ENCODE results near the gene ACTR8.

Gene ACTR8

GRCh38 chr3:53862241-53862640 lies 19.7 kb downstream of the ACTR8 start:
- DNase-seq: no peak

DNA sequence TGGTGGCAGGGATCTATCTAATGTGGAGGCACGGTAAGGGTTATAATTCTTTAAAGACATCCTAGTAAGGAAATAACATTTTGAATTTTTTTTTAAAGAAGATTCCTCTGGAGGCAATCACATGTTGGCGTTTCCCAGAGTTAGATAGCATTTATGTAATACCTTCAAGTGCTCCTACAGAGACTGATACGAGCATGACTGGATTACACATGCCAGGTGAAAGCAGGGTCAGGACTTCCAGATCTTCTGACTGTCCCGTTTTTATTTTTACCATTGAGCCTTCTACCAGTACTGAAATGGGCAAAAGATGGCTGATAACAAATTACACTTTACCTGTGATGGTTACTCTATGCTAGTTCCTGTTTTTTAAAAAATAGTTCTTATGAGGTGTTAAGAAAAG lies 21.8 kb downstream of the ACTR8 start:
- no peak for DNase-seq

DNA sequence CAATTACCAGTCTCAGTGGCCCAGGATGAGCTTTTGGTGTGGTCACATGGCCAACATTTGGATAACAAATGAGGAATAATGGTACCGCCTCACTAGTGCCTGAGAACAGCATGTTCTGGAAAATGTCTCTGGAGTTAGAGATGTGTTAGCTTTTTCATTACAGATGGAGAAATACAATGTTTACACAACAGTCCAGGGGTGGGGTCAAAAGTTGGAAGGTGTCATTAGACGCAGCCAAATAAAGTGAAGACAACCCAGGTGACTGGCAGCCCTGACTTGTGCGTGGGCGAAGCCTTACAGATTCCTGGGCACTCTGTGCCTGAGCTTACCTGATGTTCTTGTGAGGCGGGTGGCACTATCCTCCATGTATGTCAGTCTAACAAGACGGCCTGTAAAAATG lies 22.8 kb downstream of the ACTR8 start:
- no peak for DNase-seq

DNA sequence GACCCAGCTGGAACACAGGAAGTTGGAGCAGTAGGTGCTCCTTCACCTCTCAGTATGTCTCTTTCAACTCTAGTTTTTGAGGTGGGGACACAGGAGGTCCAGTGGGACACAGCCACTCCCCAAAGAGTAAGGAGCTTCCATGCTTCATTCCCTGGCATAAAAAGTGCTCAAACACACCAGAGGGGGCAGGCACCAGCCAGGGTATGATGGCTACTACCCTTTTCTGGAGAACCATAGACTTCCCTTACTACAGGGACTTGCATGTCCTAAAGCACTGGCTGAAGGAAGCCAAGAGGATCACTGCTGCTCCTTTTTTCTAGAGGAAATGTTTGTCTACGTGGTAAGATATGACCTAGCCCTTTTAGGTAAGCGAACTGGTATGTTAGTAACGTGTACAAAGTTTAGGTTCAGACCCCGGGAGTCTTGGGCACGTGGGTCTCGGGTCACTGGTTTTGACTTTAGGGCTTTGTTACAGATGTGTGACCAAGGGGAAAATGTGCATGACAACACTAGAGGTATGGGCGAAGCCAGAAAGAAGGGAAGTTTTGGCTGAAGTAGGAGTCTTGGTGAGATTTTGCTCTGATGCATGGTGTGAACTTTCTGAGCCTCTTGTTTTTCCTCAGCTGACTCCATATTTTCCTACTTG lies 23.7 kb downstream of the ACTR8 start:
- DNase-seq: no peak

- no peak for DNase-seq
Observed at GRCh38 chr3:53856964-53857363, 25.0 kb downstream of the ACTR8 start.

DNA sequence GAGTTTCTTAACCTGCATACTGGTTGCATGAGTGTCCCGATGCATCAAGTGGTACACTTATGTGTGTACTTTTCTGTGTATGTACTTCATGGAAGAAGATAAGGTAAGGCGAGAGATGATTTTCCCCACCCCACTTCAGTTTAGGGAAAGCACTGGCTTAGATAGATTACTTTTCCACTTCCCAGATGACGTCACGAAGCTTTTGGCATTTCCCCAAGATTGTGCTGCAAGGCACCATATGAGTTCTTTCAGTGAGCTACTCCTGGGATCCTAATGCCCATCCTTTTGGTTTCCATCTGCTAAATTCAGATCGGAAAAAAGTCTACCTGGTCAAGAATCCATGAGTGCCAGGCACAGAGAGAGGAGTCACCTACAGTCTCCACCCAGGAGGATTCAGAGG lies 31.1 kb downstream of the ACTR8 start:
- peak; percentile 31 for DNase-seq

GRCh38 chr3:53849916-53850315 lies 32.0 kb downstream of the ACTR8 start:
- no peak for DNase-seq

DNA sequence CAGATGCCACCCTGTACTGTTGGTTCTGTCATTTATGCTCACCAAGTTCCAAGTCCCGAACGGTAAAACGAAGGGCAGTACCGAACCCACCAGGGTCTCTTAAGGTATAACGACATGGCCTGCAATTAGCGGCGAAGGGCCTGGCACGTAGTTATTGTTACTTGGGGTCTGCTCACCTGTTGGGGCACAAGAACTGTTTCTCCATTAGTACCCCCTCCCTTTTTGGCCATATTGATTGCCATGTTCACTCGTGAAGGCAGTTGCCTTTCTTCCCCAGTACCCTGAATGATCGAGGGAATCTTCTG lies 35.1 kb downstream of the ACTR8 start:
- DNase-seq: no peak

DNA sequence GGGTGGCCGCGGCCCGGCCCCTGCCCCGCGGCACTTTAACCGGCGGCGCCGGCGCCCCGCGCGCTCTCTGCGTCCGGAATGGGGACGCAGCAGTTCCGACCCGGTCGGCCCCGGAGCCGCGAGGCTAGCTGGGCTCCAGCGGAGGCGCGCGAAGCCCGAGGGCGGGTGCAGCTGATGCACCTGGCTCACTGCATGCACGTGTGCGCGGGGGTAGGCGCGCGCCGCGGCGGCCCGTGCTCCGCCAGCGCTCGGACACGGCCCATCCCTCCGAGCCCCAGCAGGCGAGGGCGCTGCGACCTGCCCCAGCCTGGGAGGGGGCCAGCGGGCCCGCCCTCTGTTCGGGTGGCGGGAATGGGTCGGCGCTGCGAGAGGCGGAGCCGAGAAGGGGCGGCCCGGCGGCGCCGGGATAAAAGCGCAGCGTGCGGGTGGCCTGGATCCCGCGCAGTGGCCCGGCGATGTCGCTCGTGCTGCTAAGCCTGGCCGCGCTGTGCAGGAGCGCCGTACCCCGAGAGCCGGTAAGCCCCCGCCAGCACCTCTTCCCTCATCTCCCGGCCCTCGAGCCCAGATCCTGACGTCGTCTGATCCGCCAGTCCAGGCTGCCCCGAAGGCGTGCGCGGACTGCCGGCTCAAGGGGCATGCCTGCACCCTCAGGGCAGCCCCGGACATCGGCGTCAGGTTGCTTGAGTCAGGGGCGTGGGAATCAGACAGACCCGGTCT lies 35.7 kb downstream of the ACTR8 start, which contains the start of the genes CHDH and IL17RB:
Gene CHDH, minus strand, starts transcription at position 286 of the 717 bp plus-strand sequence. CDS start 22,411 bp downstream, outside the sequence.
Gene IL17RB, plus strand, starts transcription at position 435 of the 717 bp plus-strand sequence. Its CDS starts 21 bp downstream, at position 456.
- peak; percentile 24 for DNase-seq

DNA sequence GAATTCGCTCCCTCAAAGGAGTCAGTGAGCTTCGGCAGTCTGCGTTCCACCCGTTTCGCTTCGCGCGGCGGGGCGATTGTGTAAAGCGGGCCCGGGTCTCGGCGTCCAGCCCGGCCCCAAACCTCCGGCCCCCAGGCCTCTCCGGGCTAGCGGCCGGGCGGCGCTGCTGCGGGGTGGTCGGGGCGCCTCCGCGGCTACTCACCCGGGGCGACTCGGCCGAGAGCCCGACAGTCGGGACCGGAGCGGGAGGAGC lies 36.1 kb downstream of the ACTR8 start:
- no peak for DNase-seq

- DNase-seq: peak; percentile 29
Observed at GRCh38 chr3:53845103-53845880, 36.7 kb downstream of the ACTR8 start.

- DNase-seq: no peak
Observed at GRCh38 chr3:53844262-53845102, 37.5 kb downstream of the ACTR8 start.

GRCh38 chr3:53843195-53844177 lies 38.5 kb downstream of the ACTR8 start:
- no peak for DNase-seq

GRCh38 chr3:53842436-53843194 lies 39.3 kb downstream of the ACTR8 start:
- no peak for DNase-seq

DNA sequence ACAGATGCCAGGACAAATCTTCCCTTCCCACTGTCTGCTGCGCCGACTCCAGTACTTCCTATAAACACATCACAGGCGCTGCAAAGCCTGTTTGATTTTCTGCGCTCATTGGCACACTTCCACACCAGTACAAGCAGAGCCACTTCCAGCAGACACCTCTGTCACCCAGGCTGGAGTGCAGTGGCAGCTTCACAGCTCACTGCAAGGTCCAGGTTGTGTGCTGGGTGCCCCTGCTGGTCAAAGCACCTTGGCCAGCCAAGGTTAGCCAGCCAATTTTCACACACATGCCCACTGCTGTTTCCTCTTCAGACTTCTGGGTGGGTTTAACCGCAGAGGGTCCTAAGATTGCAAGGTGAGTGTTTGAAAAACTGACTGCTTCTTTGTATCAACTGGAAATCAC lies 40.7 kb downstream of the ACTR8 start:
- no peak for DNase-seq

DNA sequence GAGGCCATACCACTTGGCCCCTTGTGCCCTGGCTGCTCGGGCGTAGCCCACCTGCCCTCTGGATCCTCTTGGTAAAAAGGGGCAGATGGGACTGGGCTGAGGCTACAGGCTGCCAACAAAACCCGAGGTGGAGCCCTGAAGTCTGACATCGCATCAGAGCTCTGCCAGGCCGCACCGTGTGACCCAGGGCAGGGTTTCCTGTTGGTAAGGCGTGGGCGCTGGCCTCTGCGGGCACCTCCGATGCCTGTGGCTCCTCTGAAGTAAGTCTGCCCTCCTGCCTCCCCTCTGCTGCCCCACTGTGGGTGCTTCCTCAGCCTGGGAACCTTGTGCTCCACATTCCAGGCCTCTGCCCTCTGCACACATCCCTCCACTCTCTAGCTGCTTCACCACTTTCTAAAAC lies 44.6 kb downstream of the ACTR8 start:
- DNase-seq: no peak

DNA sequence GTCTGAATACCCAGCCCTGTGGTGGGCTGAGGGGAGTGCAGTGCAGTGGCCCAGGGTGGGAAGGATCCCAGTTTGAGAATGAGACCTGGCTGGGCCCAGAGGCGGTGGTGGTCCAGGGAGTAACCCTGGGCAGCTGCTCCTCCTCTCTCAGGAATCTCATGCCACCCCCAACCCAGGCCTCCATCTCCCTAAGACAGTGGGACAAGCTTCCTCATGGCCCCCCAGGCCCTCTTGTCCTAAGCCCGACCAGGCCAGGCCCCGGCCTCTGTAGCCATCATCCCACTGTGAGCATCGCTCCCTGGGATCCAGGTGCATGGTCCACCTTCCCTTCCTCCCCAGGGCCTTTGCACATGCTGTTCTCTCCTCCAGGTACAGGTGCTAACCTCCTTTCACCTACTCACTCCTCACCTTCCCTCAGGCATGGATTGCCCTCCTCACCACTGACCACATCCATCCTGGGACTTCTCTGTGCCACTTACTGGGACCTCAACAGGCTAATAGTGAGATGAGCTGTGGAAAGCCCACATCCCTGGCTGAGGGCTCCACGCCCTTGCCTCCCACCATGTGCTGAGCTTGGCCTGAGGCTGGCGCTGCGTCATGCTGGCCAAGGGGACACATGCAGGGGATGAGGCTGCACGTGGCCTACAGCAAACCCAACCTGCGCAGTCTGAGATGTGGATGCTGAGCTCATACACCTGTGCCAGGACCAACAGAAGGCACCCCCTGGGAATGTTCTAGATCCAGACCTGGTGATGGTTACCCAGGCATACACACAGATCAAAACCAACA lies 45.7 kb downstream of the ACTR8 start:
- no peak for DNase-seq

DNA sequence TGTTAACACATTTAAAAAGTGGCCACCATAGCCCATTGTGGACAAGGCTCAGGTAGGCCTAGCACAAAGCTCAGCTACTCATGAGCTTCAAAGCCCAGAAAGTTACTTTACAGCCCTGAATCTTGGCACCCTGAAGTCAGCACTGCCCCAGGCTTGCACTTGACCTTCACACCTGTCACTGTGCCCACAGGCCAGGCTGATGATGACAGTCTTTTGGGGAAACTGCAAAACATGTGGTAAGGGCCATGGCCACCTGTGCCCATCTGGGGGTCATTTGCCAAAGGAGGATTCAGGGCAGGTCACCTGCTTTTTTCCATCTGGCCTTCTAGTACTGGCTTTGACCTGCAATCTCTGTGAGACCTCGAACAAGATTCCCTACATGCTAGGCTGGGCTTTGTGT lies 46.7 kb downstream of the ACTR8 start:
- DNase-seq: no peak

DNA sequence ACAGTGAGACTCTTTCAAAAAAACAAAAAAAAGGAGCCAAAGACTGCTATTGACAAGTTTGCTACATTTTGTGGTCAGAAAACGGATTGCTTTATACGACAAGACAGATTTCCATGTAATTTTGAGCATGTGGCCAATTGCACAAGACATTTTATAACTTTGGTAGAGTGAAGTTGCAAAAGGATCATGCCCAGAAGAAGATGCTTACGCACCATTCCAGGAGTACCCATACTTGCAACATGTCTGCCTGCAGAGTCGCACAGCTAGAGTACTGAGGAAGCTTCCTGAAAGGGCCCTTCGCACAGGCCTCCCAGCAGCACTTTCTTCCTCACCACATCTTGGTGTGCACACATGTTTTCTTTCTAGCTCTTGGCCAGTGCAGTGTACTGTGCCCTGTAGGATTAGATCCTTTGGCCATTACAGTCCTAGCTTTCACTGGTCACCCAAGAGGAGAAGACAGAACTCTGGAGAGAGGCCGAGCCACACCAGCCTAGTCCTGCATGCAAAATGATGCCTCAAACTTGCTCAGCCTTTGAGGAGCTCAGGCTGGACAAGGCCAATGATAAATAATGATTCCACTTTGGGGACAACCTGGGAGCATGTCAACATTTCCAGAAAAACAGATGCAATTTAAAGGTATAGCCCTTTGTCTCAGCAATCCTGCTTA lies 47.4 kb downstream of the ACTR8 start:
- DNase-seq: no peak

- DNase-seq: no peak
Observed at GRCh38 chr3:53833700-53834099, 48.3 kb downstream of the ACTR8 start.

Measured in fibroblast of skin of back (primary cell).